ENCODE results near the gene UQCRH.
"Not testable (repeated sequence)": the region's sequence is repeated elsewhere in the genome, so short reads cannot be mapped to it uniquely, and the experiment has no call there.

The UQCRH gene

GRCh38 chr1:46337409-46337808 is 33.9 kb downstream of the UQCRH start:
- DNase-seq: not testable (repeated sequence)

- peak; percentile 86 for DNase-seq
These were observed 37.1 kb downstream of the UQCRH start, which contains the start of gene NSUN4 for GRCh38 chr1:46340404-46341221. Gene NSUN4 (plus strand): TSS chr1:46340807. CDS start chr1:46340827, 20 bp downstream.

- DNase-seq: no peak
These were observed 38.0 kb downstream of the UQCRH start for GRCh38 chr1:46341222-46342083.

- no peak for DNase-seq
These were observed 38.7 kb downstream of the UQCRH start for GRCh38 chr1:46342084-46342656.

GRCh38 chr1:46342677-46343350 is 39.3 kb downstream of the UQCRH start:
- DNase-seq: no peak

GRCh38 chr1:46343351-46343695 is 39.8 kb downstream of the UQCRH start:
- DNase-seq: no peak

GRCh38 chr1:46343705-46344104 is 40.2 kb downstream of the UQCRH start:
- no peak for DNase-seq

DNA sequence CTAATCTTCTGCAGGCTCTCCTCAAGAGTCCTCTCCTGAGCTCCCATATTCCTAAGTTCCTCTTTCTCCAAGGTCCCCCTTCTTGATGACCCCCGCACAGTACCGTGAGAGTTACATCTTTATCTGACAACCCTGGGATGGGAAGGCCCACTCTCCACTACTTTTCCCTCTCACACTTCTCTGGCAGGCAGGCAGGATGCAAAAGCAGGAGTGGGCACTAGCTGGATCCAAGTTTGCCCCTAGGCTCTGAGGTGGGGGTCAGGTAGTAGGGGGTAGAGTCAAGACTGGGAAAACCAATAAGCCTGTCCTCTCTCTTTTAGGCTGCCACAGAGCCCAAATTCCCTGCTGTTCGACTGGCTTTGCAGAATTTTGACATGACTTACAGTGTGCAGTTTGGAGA is 41.0 kb downstream of the UQCRH start:
- DNase-seq: no peak

- DNase-seq: no peak
These were observed 41.8 kb downstream of the UQCRH start for GRCh38 chr1:46345281-46345680.

DNA sequence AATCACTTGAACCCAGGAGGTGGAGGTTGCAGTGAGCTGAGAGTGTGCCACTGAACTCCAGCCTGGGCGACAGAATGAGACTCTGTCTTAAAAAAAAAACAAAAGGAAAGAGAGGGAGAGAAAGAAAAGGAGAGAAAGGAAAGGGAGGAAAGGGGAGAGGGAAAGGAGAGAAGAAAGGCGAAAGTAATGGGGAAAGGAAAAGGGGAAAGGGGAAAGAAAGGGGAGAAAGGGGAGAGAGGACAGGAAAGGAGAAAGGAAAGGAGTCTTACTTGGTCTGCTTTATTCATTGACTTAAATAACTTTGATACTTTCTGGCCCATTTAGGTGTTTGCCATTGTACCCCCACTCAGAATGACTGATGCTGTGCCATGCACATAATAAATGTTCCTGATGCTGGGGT is 48.9 kb downstream of the UQCRH start:
- no peak for DNase-seq

DNA sequence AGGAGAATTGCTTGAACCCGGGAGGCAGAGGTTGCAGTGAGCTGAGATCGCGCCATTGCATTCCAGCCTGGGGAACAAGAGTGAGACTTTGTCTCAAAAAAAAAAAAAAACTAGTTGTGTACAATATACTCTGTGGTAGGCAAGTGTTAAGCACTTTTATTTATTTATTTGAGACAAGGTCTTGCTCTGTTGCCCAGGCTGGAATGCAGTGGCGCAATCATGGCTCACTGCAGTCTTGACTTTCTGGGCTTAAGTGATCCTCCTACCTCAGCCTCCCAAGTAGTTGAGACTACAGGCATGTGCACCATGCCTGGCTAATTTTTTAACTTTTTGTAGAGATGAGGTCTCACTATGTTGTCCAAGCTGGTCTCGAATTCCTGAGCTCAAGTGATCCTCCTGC is 52.4 kb downstream of the UQCRH start:
- not testable (repeated sequence) for DNase-seq

DNA sequence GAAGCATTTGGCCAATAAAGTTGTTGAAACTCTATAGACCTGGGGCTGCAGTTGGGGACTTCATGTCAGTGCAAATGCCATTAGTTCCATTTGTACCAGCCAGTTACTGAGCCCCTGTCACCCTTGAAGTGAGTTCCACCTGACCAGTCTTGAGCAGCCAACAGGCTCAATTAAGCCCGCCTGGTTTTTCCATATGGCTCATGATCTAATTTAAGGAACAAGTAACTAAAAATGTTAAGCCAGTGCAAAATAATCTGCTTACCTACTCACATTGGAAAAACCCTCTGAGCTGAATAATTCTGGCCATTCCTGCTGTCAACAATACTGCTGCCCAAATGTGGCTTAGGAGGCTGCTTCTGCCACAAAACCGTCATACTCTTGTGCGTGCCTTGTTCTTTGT is 58.7 kb downstream of the UQCRH start:
- DNase-seq: no peak

DNA sequence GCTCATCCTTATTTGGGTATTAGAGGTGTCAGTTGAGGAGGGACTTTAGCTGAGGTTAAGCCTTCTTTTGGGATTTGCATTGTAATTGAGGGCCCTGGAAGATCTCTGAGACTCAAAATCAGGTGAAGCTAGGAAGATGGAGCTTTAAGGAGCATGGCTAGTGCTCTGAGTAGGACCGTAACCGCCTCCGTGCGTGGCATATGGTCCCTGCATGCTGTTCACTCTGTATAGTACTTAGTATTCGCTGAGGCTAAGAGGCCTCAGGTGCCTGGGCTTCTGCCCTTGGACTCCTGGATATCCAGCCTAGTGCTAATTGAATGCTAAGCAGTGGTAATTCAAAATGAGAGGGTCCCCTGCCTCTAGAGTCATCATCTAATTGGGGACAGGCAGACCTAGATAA is 59.6 kb downstream of the UQCRH start:
- DNase-seq: no peak

- peak; percentile 8 for DNase-seq
These were observed 61.1 kb downstream of the UQCRH start for GRCh38 chr1:46364612-46365011.

- not testable (repeated sequence) for DNase-seq
These were observed 62.3 kb downstream of the UQCRH start for GRCh38 chr1:46365796-46366195.

Data from NCI-H146 (cell line).